ENCODE results near the gene EWSR1.

Gene EWSR1

GRCh38 chr22:29307596-29308147 is 39.6 kb downstream of the EWSR1 start:
- DNase-seq = no peak

GRCh38 chr22:29308148-29308790 is 40.2 kb downstream of the EWSR1 start:
- DNase-seq = no peak

GRCh38 chr22:29308791-29309262 is 40.8 kb downstream of the EWSR1 start:
- DNase-seq = no peak

- no peak for DNase-seq
These were observed 41.4 kb downstream of the EWSR1 start for GRCh38 chr22:29309332-29310064.

GRCh38 chr22:29310065-29310862 is 42.2 kb downstream of the EWSR1 start:
- no peak for DNase-seq

- peak in 1 of 2 experiments; percentile 57 for DNase-seq
These were observed 42.8 kb downstream of the EWSR1 start for GRCh38 chr22:29310863-29311339.

- no peak for DNase-seq
These were observed 43.6 kb downstream of the EWSR1 start for GRCh38 chr22:29311464-29312217.

GRCh38 chr22:29312218-29313125 is 44.4 kb downstream of the EWSR1 start:
- DNase-seq = no peak

- no peak for DNase-seq
These were observed 45.1 kb downstream of the EWSR1 start for GRCh38 chr22:29313126-29313575.

- peak in 1 of 2 experiments; percentile 23 for DNase-seq
These were observed 45.8 kb downstream of the EWSR1 start for GRCh38 chr22:29313576-29314466.

- DNase-seq = peak in 1 of 2 experiments; percentile 16
These were observed 46.6 kb downstream of the EWSR1 start for GRCh38 chr22:29314537-29315285.

- peak in 1 of 2 experiments; percentile 48 for DNase-seq
These were observed 47.4 kb downstream of the EWSR1 start, which contains the start of gene RASL10A for GRCh38 chr22:29315286-29316140. Gene RASL10A (minus strand): TSS chr22:29315697. CDS start chr22:29315246, 451 bp downstream.

GRCh38 chr22:29316141-29316828 is 48.2 kb downstream of the EWSR1 start:
- DNase-seq = no peak

GRCh38 chr22:29317827-29318454 is 49.9 kb downstream of the EWSR1 start:
- DNase-seq = no peak

GRCh38 chr22:29319072-29319471 is 51.0 kb downstream of the EWSR1 start:
- no peak for DNase-seq

GRCh38 chr22:29320546-29320945 is 52.5 kb downstream of the EWSR1 start:
- no peak for DNase-seq

- DNase-seq = no peak
These were observed 55.6 kb downstream of the EWSR1 start for GRCh38 chr22:29323641-29324040.

All from NCI-H526 (cell line).